A673 (cell line): ENCODE results near the gene LILRB1.
"Not testable (repeated sequence)": the region's sequence is repeated elsewhere in the genome, so short reads cannot be mapped to it uniquely, and the experiment has no call there.

Experiments
- EZH2 ChIP-seq: fragments of 200-600 bp; sonication (generic); IDR thresholded peaks from 2 replicates; pipeline ENCODE4 v1.6.1; 2017; ENCODE audit warnings: borderline replicate concordance, low read depth, mild to moderate bottlenecking, mixed read lengths, antibody characterized with exemption, low read length; ENCODE audit not compliant: poor library complexity, severe bottlenecking
- TF ChIP-seq, protein P1 (sequence below): fragments of 300-800, 200-600 bp; sonication (generic); conservative IDR thresholded peaks from 2 replicates; pipeline ENCODE4 v1.5.1; 2017; ENCODE audit warnings: low read depth, mild to moderate bottlenecking, antibody characterized with exemption, low read length, moderate library complexity, mixed read lengths

- TF ChIP-seq, protein P1, sequence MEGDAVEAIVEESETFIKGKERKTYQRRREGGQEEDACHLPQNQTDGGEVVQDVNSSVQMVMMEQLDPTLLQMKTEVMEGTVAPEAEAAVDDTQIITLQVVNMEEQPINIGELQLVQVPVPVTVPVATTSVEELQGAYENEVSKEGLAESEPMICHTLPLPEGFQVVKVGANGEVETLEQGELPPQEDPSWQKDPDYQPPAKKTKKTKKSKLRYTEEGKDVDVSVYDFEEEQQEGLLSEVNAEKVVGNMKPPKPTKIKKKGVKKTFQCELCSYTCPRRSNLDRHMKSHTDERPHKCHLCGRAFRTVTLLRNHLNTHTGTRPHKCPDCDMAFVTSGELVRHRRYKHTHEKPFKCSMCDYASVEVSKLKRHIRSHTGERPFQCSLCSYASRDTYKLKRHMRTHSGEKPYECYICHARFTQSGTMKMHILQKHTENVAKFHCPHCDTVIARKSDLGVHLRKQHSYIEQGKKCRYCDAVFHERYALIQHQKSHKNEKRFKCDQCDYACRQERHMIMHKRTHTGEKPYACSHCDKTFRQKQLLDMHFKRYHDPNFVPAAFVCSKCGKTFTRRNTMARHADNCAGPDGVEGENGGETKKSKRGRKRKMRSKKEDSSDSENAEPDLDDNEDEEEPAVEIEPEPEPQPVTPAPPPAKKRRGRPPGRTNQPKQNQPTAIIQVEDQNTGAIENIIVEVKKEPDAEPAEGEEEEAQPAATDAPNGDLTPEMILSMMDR = not testable (repeated sequence)
- TF ChIP-seq EZH2 = not testable (repeated sequence)
These were observed 6.0 kb upstream of the LILRB1 start for GRCh38 chr19:54624234-54624633.
